ENCODE results near the gene ZNF664. TPM values are rescaled to one million over a fixed set of nuclear protein-coding genes. Genes with fewer than 3 reads are reported as not detected.

ZNF664 gene
- total RNA-seq, 2 donors from 2014 or later: 33.7 to 42.1 TPM

GRCh38 chr12:124045671-124046455 is 72.8 kb downstream of the ZNF664 start:
- ATAC-seq (no peak), DNase-seq (no peak)
- Mint-ChIP-seq H3K27ac (no peak overlapping the region), H3K36me3 (ENCODE audit: low read depth) (peaks cover 2% of the 10 kb centered on the region), H3K4me1 (peaks cover 2% of the 10 kb centered on the region), H3K4me3 (no peak overlapping the region), H3K27me3 (peaks cover 7% of the 10 kb centered on the region)
- H3K9me3 ChIP-seq (ENCODE audit: control insufficient read depth, low read length, poor library complexity, severe bottlenecking): peaks cover 4% of the 10 kb centered on the region

- DNase-seq: no peak
- peaks cover 2% of the 10 kb centered on the region for H3K4me1 Mint-ChIP-seq
- H3K4me3 Mint-ChIP-seq: no peak overlapping the region
- no peak for ATAC-seq
- peaks cover 2% of the 10 kb centered on the region for H3K36me3 Mint-ChIP-seq (ENCODE audit: low read depth)
- no peak overlapping the region for H3K27ac Mint-ChIP-seq
- H3K27me3 Mint-ChIP-seq: peaks cover 7% of the 10 kb centered on the region
- H3K9me3 ChIP-seq (ENCODE audit: control insufficient read depth, low read length, poor library complexity, severe bottlenecking): peaks cover 4% of the 10 kb centered on the region
These were observed 73.4 kb downstream of the ZNF664 start for GRCh38 chr12:124046456-124046740.

GRCh38 chr12:124047045-124047566 is 74.1 kb downstream of the ZNF664 start:
- no peak for DNase-seq
- Mint-ChIP-seq H3K4me3 (no peak overlapping the region), H3K27ac (no peak overlapping the region), H3K4me1 (peaks cover 2% of the 10 kb centered on the region), H3K27me3 (peaks cover 12% of the 10 kb centered on the region), H3K36me3 (ENCODE audit: low read depth) (peaks cover 2% of the 10 kb centered on the region)
- ATAC-seq: no peak
- peaks cover 4% of the 10 kb centered on the region for H3K9me3 ChIP-seq (ENCODE audit: control insufficient read depth, low read length, poor library complexity, severe bottlenecking)

- Mint-ChIP-seq H3K27ac (no peak overlapping the region), H3K4me3 (no peak overlapping the region), H3K4me1 (no peaks in the 10 kb centered on the region), H3K36me3 (ENCODE audit: low read depth) (no peaks in the 10 kb centered on the region), H3K27me3 (peaks cover 20% of the 10 kb centered on the region)
- no peak for DNase-seq
- no peak for ATAC-seq
- peaks cover 4% of the 10 kb centered on the region for H3K9me3 ChIP-seq (ENCODE audit: control insufficient read depth, low read length, poor library complexity, severe bottlenecking)
These were observed 76.6 kb downstream of the ZNF664 start for GRCh38 chr12:124049451-124050094.

- DNase-seq (no peak), ATAC-seq (no peak)
- peaks cover 2% of the 10 kb centered on the region for H3K4me1 Mint-ChIP-seq
These were observed 80.8 kb downstream of the ZNF664 start for GRCh38 chr12:124053851-124054250.

GRCh38 chr12:124055066-124055465 is 82.1 kb downstream of the ZNF664 start:
- no peak for DNase-seq
- H3K9me3 ChIP-seq (ENCODE audit: control insufficient read depth, low read length, poor library complexity, severe bottlenecking): no peaks in the 10 kb centered on the region
- Mint-ChIP-seq H3K4me1 (peaks cover 2% of the 10 kb centered on the region), H3K27ac (no peak overlapping the region), H3K27me3 (peaks cover 31% of the 10 kb centered on the region), H3K4me3 (no peak overlapping the region), H3K36me3 (ENCODE audit: low read depth) (no peaks in the 10 kb centered on the region)
- no peak for ATAC-seq

More at GRCh38 chr12:124053851-124054250, 80.8 kb downstream of the ZNF664 start:
- no peaks in the 10 kb centered on the region for H3K9me3 ChIP-seq (ENCODE audit: control insufficient read depth, low read length, poor library complexity, severe bottlenecking)
- Mint-ChIP-seq H3K27me3 (peaks cover 30% of the 10 kb centered on the region), H3K27ac (no peak overlapping the region), H3K36me3 (ENCODE audit: low read depth) (no peaks in the 10 kb centered on the region), H3K4me3 (no peak overlapping the region)

- H3K27me3 Mint-ChIP-seq: peaks cover 44% of the 10 kb centered on the region
- H3K9me3 ChIP-seq (ENCODE audit: control insufficient read depth, low read length, poor library complexity, severe bottlenecking): no peaks in the 10 kb centered on the region
- no peak overlapping the region for H3K27ac Mint-ChIP-seq
- ATAC-seq (no peak), DNase-seq (no peak)
- H3K4me1 Mint-ChIP-seq: peaks cover 2% of the 10 kb centered on the region
- H3K36me3 Mint-ChIP-seq (ENCODE audit: low read depth): no peaks in the 10 kb centered on the region
- no peak overlapping the region for H3K4me3 Mint-ChIP-seq
These were observed 84.7 kb downstream of the ZNF664 start for GRCh38 chr12:124057691-124058090.

- ATAC-seq (no peak), DNase-seq (no peak)
- peaks cover 2% of the 10 kb centered on the region for H3K4me1 Mint-ChIP-seq
- H3K9me3 ChIP-seq (ENCODE audit: control insufficient read depth, low read length, poor library complexity, severe bottlenecking): no peaks in the 10 kb centered on the region
- peaks cover 33% of the 10 kb centered on the region for H3K27me3 Mint-ChIP-seq
- no peak overlapping the region for H3K27ac Mint-ChIP-seq
- no peak overlapping the region for H3K4me3 Mint-ChIP-seq
- H3K36me3 Mint-ChIP-seq (ENCODE audit: low read depth): no peaks in the 10 kb centered on the region
These were observed 86.7 kb downstream of the ZNF664 start for GRCh38 chr12:124059752-124060151.

Other genes with a start within 250 kb of the ZNF664 start
- gene DNAH10, start 210.9 kb upstream of the ZNF664 start, total RNA-seq: under 1 TPM; 0.08 to 0.25 TPM
- gene CCDC92, start 384 bp upstream of the ZNF664 start, total RNA-seq: 10 to 100 TPM; 30.1 to 46.4 TPM

All from T-helper 17 cell (primary cell).